Activated CD4-positive, alpha-beta T cell treated with anti-CD3 and anti-CD28 coated beads, Interleukin-2, amount 10 ng/mL, durations not matched to agents 7 days and 5 days (primary cell): ENCODE data around the gene DEGS2. TPM values are rescaled to one million over a fixed set of nuclear protein-coding genes. Genes with fewer than 3 reads are reported as not detected.
"Not testable (repeated sequence)": the region's sequence is repeated elsewhere in the genome, so short reads cannot be mapped to it uniquely, and the experiment has no call there.

Experiments
- CTCF ChIA-PET: fragments of 350-600 bp; sonication (Branson Sonifier 250); formaldehyde crosslinking; loops from one replicate; lab custom pipeline; 2021; ENCODE audit warnings: antibody characterized with exemption; lab: Charles Lee
- POLR2A ChIA-PET: fragments of 350-600 bp; sonication (Branson Sonifier 250); formaldehyde crosslinking; loops from one replicate; lab custom pipeline; 2021; ENCODE audit warnings: antibody characterized with exemption; lab: Charles Lee
- DNase-seq: peaks from one replicate; pipeline ENCODE4 v3.0.0-alpha.2; 2020
- H3K27ac Mint-ChIP-seq: one replicate; pipeline ENCODE4 v1.8.0; 2021; ENCODE audit warnings: mild to moderate bottlenecking, moderate library complexity, mixed read lengths
- H3K27me3 Mint-ChIP-seq: one replicate; pipeline ENCODE4 v1.8.0; 2021; ENCODE audit warnings: mixed read lengths
- H3K36me3 Mint-ChIP-seq: one replicate; pipeline ENCODE4 v1.8.0; 2021; ENCODE audit warnings: low read depth, mixed read lengths
- H3K4me1 Mint-ChIP-seq: one replicate; pipeline ENCODE4 v1.8.0; 2021; ENCODE audit warnings: mixed read lengths
- H3K4me3 Mint-ChIP-seq: one replicate; pipeline ENCODE4 v1.8.0; 2021; ENCODE audit warnings: mild to moderate bottlenecking, moderate library complexity, mixed read lengths
- H3K9me3 Mint-ChIP-seq: one replicate; pipeline ENCODE4 v1.8.0; 2021; ENCODE audit warnings: mixed read lengths
- total RNA-seq, 2 experiments: library from RNA; stranded (reverse); gene quantifications; one replicate each; pipeline ENCODE4 v1.2.3, GENCODE V29; 2021

The DEGS2 gene
- total RNA-seq, 2 experiments from 2014 or later, result 0.15 to 0.23 TPM

GRCh38 chr14:100192672-100193416, 33.4 kb upstream of the DEGS2 start:
- Mint-ChIP-seq H3K4me1 (peaks cover 12% of the 10 kb centered on the region), H3K36me3 (no peaks in the 10 kb centered on the region), H3K9me3 (no peaks in the 10 kb centered on the region), H3K27me3 (no peaks in the 10 kb centered on the region), H3K4me3 (peak overlapping the region; percentile 59), H3K27ac (peak overlapping the region; percentile 95)
- peak; percentile 100 for DNase-seq
- POLR2A ChIA-PET, result no interaction called here
- CTCF ChIA-PET, result interaction anchor here (0.5 to 7.5 kb wide), 48 partner anchors 9 to 425 kb away, joined by 3 to 55 read pairs (median 6); partner anchors contain the start of gene EVL

GRCh38 chr14:100192250-100192671, 32.8 kb upstream of the DEGS2 start:
- POLR2A ChIA-PET, result no interaction called here
- Mint-ChIP-seq H3K4me1 (peaks cover 12% of the 10 kb centered on the region), H3K36me3 (no peaks in the 10 kb centered on the region), H3K27me3 (no peaks in the 10 kb centered on the region), H3K4me3 (peak overlapping the region; percentile 59), H3K27ac (peak overlapping the region; percentile 86), H3K9me3 (no peaks in the 10 kb centered on the region)
- CTCF ChIA-PET, result interaction anchor here (0.7 to 7.5 kb wide), 37 partner anchors 8 to 245 kb away, joined by 3 to 55 read pairs (median 6); partner anchors contain the start of gene EVL
- no peak for DNase-seq

GRCh38 chr14:100191584-100192249, 32.3 kb upstream of the DEGS2 start:
- Mint-ChIP-seq H3K36me3 (no peaks in the 10 kb centered on the region), H3K9me3 (no peaks in the 10 kb centered on the region), H3K27me3 (no peaks in the 10 kb centered on the region), H3K4me3 (peak overlapping the region; percentile 59), H3K4me1 (peaks cover 12% of the 10 kb centered on the region), H3K27ac (peak overlapping the region; percentile 86)
- ChIA-PET POLR2A (no interaction called here), CTCF (interaction anchor here (1.0 to 7.5 kb wide), 17 partner anchors 8 to 221 kb away, joined by 3 to 55 read pairs (median 10); no protein-coding TSS in a partner anchor)
- no peak for DNase-seq

- Mint-ChIP-seq H3K27ac (no peak overlapping the region), H3K9me3 (no peaks in the 10 kb centered on the region), H3K4me3 (no peak overlapping the region), H3K36me3 (no peaks in the 10 kb centered on the region), H3K27me3 (no peaks in the 10 kb centered on the region), H3K4me1 (peaks cover 17% of the 10 kb centered on the region)
- CTCF ChIA-PET, result interaction anchor here (0.6 to 1.5 kb wide), 5 partner anchors 35 to 1661 kb away, joined by 3 to 6 read pairs (median 3); no protein-coding TSS in a partner anchor
- no peak for DNase-seq
- POLR2A ChIA-PET, result interaction anchor here (0.7 kb wide), 1 partner anchor 34 kb away, joined by 3 read pairs; no protein-coding TSS in a partner anchor
Observed at GRCh38 chr14:100190126-100190525, 30.7 kb upstream of the DEGS2 start.

GRCh38 chr14:100188392-100189030, 29.1 kb upstream of the DEGS2 start:
- Mint-ChIP-seq H3K36me3 (no peaks in the 10 kb centered on the region), H3K9me3 (no peaks in the 10 kb centered on the region), H3K4me3 (no peak overlapping the region), H3K4me1 (peaks cover 14% of the 10 kb centered on the region), H3K27me3 (no peaks in the 10 kb centered on the region), H3K27ac (no peak overlapping the region)
- DNase-seq, result no peak
- ChIA-PET POLR2A (no interaction called here), CTCF (no interaction called here)

- no peak overlapping the region for H3K4me3 Mint-ChIP-seq
- H3K9me3 Mint-ChIP-seq, result no peaks in the 10 kb centered on the region
- H3K4me1 Mint-ChIP-seq, result peaks cover 7% of the 10 kb centered on the region
- H3K36me3 Mint-ChIP-seq, result no peaks in the 10 kb centered on the region
- no peaks in the 10 kb centered on the region for H3K27me3 Mint-ChIP-seq
- no peak for DNase-seq
- POLR2A ChIA-PET, result no interaction called here
- H3K27ac Mint-ChIP-seq, result peak overlapping the region; percentile 64
- CTCF ChIA-PET, result interaction anchor here (0.7 kb wide), 1 partner anchor 614 kb away, joined by 3 read pairs; no protein-coding TSS in a partner anchor
Observed at GRCh38 chr14:100187247-100187833, 27.9 kb upstream of the DEGS2 start.

- H3K36me3 Mint-ChIP-seq, H3K27ac Mint-ChIP-seq, CTCF ChIA-PET, H3K9me3 Mint-ChIP-seq, H3K4me1 Mint-ChIP-seq, H3K4me3 Mint-ChIP-seq, H3K27me3 Mint-ChIP-seq, POLR2A ChIA-PET, DNase-seq: not testable (repeated sequence)
Observed at GRCh38 chr14:100181876-100182551, 22.6 kb upstream of the DEGS2 start.

- H3K4me3 Mint-ChIP-seq, DNase-seq, H3K36me3 Mint-ChIP-seq, H3K27ac Mint-ChIP-seq, H3K9me3 Mint-ChIP-seq, CTCF ChIA-PET, H3K27me3 Mint-ChIP-seq, POLR2A ChIA-PET, H3K4me1 Mint-ChIP-seq: not testable (repeated sequence)
Observed at GRCh38 chr14:100180671-100181070, 21.2 kb upstream of the DEGS2 start.

GRCh38 chr14:100178691-100179090, 19.2 kb upstream of the DEGS2 start:
- Mint-ChIP-seq H3K27me3 (no peaks in the 10 kb centered on the region), H3K36me3 (no peaks in the 10 kb centered on the region), H3K27ac (no peak overlapping the region), H3K4me3 (no peak overlapping the region), H3K4me1 (no peaks in the 10 kb centered on the region), H3K9me3 (no peaks in the 10 kb centered on the region)
- no peak for DNase-seq
- POLR2A ChIA-PET, result no interaction called here
- CTCF ChIA-PET, result interaction anchor here (0.7 kb wide), 1 partner anchor 14 kb away, joined by 3 read pairs; no protein-coding TSS in a partner anchor

- Mint-ChIP-seq H3K9me3 (no peaks in the 10 kb centered on the region), H3K36me3 (no peaks in the 10 kb centered on the region), H3K27me3 (peaks cover 7% of the 10 kb centered on the region), H3K27ac (no peak overlapping the region), H3K4me3 (no peak overlapping the region), H3K4me1 (no peaks in the 10 kb centered on the region)
- ChIA-PET CTCF (no interaction called here), POLR2A (no interaction called here)
- no peak for DNase-seq
Observed at GRCh38 chr14:100176811-100177327, 17.4 kb upstream of the DEGS2 start.

GRCh38 chr14:100173353-100173752, 13.9 kb upstream of the DEGS2 start:
- H3K36me3 Mint-ChIP-seq, result no peaks in the 10 kb centered on the region
- ChIA-PET CTCF (interaction anchor here (1.8 kb wide), 1 partner anchor 19 kb away, joined by 6 read pairs; no protein-coding TSS in a partner anchor), POLR2A (no interaction called here)
- no peaks in the 10 kb centered on the region for H3K9me3 Mint-ChIP-seq
- no peak overlapping the region for H3K4me3 Mint-ChIP-seq
- peaks cover 10% of the 10 kb centered on the region for H3K27me3 Mint-ChIP-seq
- DNase-seq, result no peak
- peak overlapping the region; percentile 4 for H3K27ac Mint-ChIP-seq
- H3K4me1 Mint-ChIP-seq, result peaks cover 2% of the 10 kb centered on the region

- H3K27ac Mint-ChIP-seq, result no peak overlapping the region
- no peak overlapping the region for H3K4me3 Mint-ChIP-seq
- H3K27me3 Mint-ChIP-seq, result peaks cover 10% of the 10 kb centered on the region
- ChIA-PET POLR2A (no interaction called here), CTCF (interaction anchor here (1.8 kb wide), 1 partner anchor 20 kb away, joined by 6 read pairs; no protein-coding TSS in a partner anchor)
- no peaks in the 10 kb centered on the region for H3K9me3 Mint-ChIP-seq
- peaks cover 2% of the 10 kb centered on the region for H3K4me1 Mint-ChIP-seq
- DNase-seq, result no peak
- no peaks in the 10 kb centered on the region for H3K36me3 Mint-ChIP-seq
Observed at GRCh38 chr14:100172811-100173210, 13.4 kb upstream of the DEGS2 start.
